HepG2 (cell line): ENCODE results near the gene PRM3. TPM values are rescaled to one million over a fixed set of nuclear protein-coding genes. Genes with fewer than 3 reads are reported as not detected.

Source experiments
- ARNTL ChIP-seq: sonication (generic); formaldehyde crosslinking; IDR thresholded peaks from 2 replicates; pipeline ENCODE4 v1.4.0; 2020; ENCODE audit warnings: mild to moderate bottlenecking, missing genetic modification reagents
- BCL6 ChIP-seq: IDR thresholded peaks from 2 replicates; pipeline ENCODE4 v1.6.1; 2016; ENCODE audit warnings: missing genetic modification reagents, missing compliant biosample characterization
- ETS1 ChIP-seq: sonication (generic); formaldehyde crosslinking; IDR thresholded peaks from 2 replicates; pipeline ENCODE4 v1.4.0; 2020; ENCODE audit warnings: missing genetic modification reagents
- FOXC1 ChIP-seq: sonication (generic); formaldehyde crosslinking; IDR thresholded peaks from 2 replicates; pipeline ENCODE4 v1.8.0; 2022; ENCODE audit warnings: mild to moderate bottlenecking, missing genetic modification reagents, borderline replicate concordance
- HMG20A ChIP-seq: IDR thresholded peaks from 2 replicates; pipeline ENCODE4 v1.6.1; 2016; ENCODE audit warnings: borderline replicate concordance
- HNRNPUL1 ChIP-seq: fragments of 200-400 bp; formaldehyde crosslinking; IDR thresholded peaks from 2 replicates; pipeline ENCODE4 v1.6.1; 2017; ENCODE audit warnings: low read depth, mild to moderate bottlenecking, low read length, moderate library complexity
- HOXD1 ChIP-seq: sonication (generic); formaldehyde crosslinking; IDR thresholded peaks from 2 replicates; pipeline ENCODE4 v1.5.0; 2020; ENCODE audit warnings: missing genetic modification reagents
- KDM5B ChIP-seq: sonication (generic); formaldehyde crosslinking; IDR thresholded peaks from 2 replicates; pipeline ENCODE4 v1.4.0; 2020; ENCODE audit warnings: missing genetic modification reagents, mild to moderate bottlenecking, borderline replicate concordance
- KLF11 ChIP-seq: IDR thresholded peaks from 2 replicates; pipeline ENCODE4 v1.6.1; 2016; ENCODE audit warnings: missing compliant biosample characterization
- KLF15 ChIP-seq: sonication (generic); formaldehyde crosslinking; IDR thresholded peaks from 2 replicates; pipeline ENCODE4 v1.8.1; 2023; ENCODE audit warnings: borderline replicate concordance, mild to moderate bottlenecking, inconsistent platforms, missing genetic modification reagents, mixed read lengths
- MBD4 ChIP-seq: IDR thresholded peaks from 2 replicates; pipeline ENCODE4 v1.6.1; 2012; ENCODE audit warnings: low read length, inconsistent platforms, borderline replicate concordance
- MIER3 ChIP-seq: IDR thresholded peaks from 2 replicates; pipeline ENCODE4 v1.6.1; 2016; ENCODE audit warnings: missing compliant biosample characterization, borderline replicate concordance
- MTF2 ChIP-seq: sonication (generic); formaldehyde crosslinking; IDR thresholded peaks from 2 replicates; pipeline ENCODE4 v1.5.0; 2020; ENCODE audit warnings: missing genetic modification reagents, borderline replicate concordance
- PHF21A ChIP-seq: sonication (generic); formaldehyde crosslinking; IDR thresholded peaks from 2 replicates; pipeline ENCODE4 v1.5.0; 2020; ENCODE audit warnings: mild to moderate bottlenecking, missing genetic modification reagents
- RBM39 ChIP-seq: fragments of 200-400 bp; formaldehyde crosslinking; IDR thresholded peaks from one replicate; pipeline ENCODE4 v1.6.1; 2018; ENCODE audit warnings: antibody characterized with exemption, mild to moderate bottlenecking, low read depth, low read length; ENCODE audit not compliant: poor library complexity, severe bottlenecking
- RCOR2 ChIP-seq: IDR thresholded peaks from 2 replicates; pipeline ENCODE4 v1.6.1; 2016; ENCODE audit warnings: missing biosample characterization, missing genetic modification reagents
- RFXANK ChIP-seq: IDR thresholded peaks from 2 replicates; pipeline ENCODE4 v1.6.1; 2016
- SIX4 ChIP-seq: sonication (generic); formaldehyde crosslinking; IDR thresholded peaks from 2 replicates; pipeline ENCODE4 v1.4.0; 2020; ENCODE audit warnings: missing genetic modification reagents
- SMARCC2 ChIP-seq: fragments of 450-650 bp; IDR thresholded peaks from 2 replicates; pipeline ENCODE4 v1.6.1; 2017; ENCODE audit warnings: antibody characterized with exemption, mild to moderate bottlenecking
- SP4 ChIP-seq: sonication (generic); formaldehyde crosslinking; IDR thresholded peaks from 2 replicates; pipeline ENCODE4 v1.8.1; 2023; ENCODE audit warnings: mild to moderate bottlenecking, missing genetic modification reagents
- ZBTB21 ChIP-seq: sonication (generic); formaldehyde crosslinking; IDR thresholded peaks from 2 replicates; pipeline ENCODE4 v1.4.0; 2020; ENCODE audit warnings: missing genetic modification reagents
- ZMYM2 ChIP-seq: sonication (generic); formaldehyde crosslinking; IDR thresholded peaks from 2 replicates; pipeline ENCODE4 v1.8.0; 2022; ENCODE audit warnings: mild to moderate bottlenecking, missing genetic modification reagents
- ZNF512B ChIP-seq: sonication (generic); formaldehyde crosslinking; IDR thresholded peaks from 2 replicates; pipeline ENCODE4 v1.5.1; 2020; ENCODE audit warnings: missing genetic modification reagents, mild to moderate bottlenecking, borderline replicate concordance
- ZNF616 ChIP-seq: sonication (generic); formaldehyde crosslinking; IDR thresholded peaks from 2 replicates; pipeline ENCODE4 v1.5.0; 2020; ENCODE audit warnings: low read depth, mild to moderate bottlenecking, missing genetic modification reagents
- ZNF772 ChIP-seq: sonication (generic); formaldehyde crosslinking; IDR thresholded peaks from 2 replicates; pipeline ENCODE4 v1.5.0; 2020; ENCODE audit warnings: mild to moderate bottlenecking, missing genetic modification reagents
- polyA plus RNA-seq, 8 experiments: library from polyadenylated mRNA; depleted of rRNA in 3 of 8; stranded (reverse) in 7 of 8; unstranded in 1 of 8; fragments of >200 nt; fragmentation: Illumina TruSeq in 4 of 8; extraction: Trizol in 4 of 8; gene quantifications; 2 replicates each; pipeline versions ENCODE4 v1.2.1 to v1.2.3, GENCODE V29; 2011 to 2016; ENCODE audit warnings: low read depth in 4 of 8, missing spikeins in 1 of 8, mixed read lengths in 1 of 8; ENCODE audit not compliant: insufficient read depth in 1 of 8
- total RNA-seq, 5 experiments: library from RNA; depleted of rRNA; stranded (reverse); fragments of >200 nt; fragmentation: Illumina TruSeq; extraction: Trizol; gene quantifications; 2 replicates each; pipeline ENCODE4 v1.2.3, GENCODE V29; 2016; ENCODE audit warnings: low read depth in 1 of 5
- TF ChIP-seq, protein P1 (sequence below): sonication (generic); formaldehyde crosslinking; IDR thresholded peaks from 2 replicates; pipeline ENCODE4 v1.5.1; 2020; ENCODE audit warnings: missing genetic modification reagents, mild to moderate bottlenecking, borderline replicate concordance

The PRM3 gene
- total and polyA plus RNA-seq, 2 of the 13 experiments (the other 11 are each of a cell fraction or from before 2014, with no cell fraction given) = not detected

DNA sequence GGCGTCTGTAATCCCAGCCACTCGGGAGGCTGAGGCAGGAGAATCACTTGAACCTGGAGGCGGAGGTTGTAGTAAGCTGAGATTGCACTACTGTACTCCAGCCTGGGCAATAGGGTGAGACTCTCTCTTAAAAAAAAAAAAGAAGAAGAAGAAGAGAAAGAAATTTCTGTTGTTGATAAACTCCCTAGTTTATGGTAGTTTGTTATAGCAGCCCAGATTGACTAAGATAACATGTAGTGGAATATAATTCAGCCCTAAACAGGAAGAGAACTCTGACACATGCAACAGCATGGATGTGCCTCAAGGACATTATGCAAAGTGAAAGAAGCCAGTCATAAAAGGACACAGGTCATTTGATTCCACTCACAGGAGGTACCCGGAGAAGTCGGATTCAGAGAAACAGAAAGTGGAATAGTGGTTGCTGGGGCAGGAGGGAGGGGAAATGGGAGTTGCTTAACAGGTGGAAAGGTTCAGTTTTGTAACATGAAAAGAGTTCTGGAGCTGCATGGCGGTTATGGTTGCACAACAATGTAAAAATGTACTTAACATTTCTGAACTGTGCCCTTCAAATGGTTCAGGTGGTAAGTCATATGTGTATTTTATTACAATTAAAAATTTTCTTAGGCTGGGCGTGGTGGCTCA lies 33.7 kb upstream of the PRM3 start (continued):
- no peak for TF ChIP-seq KDM5B (CRISPR knock-in tag)
- peak; percentile 88 for TF ChIP-seq SIX4 (CRISPR knock-in tag)
- TF ChIP-seq HMG20A = peak; percentile 79
- TF ChIP-seq ZNF512B (CRISPR knock-in tag) = no peak
- TF ChIP-seq KLF15 (CRISPR knock-in tag) = no peak
- peak; percentile 84 for TF ChIP-seq FOXC1
- TF ChIP-seq KLF11 (CRISPR knock-in tag) = no peak
- 0 out of 2 replicates have a peak, but pooled peaks have one; percentile 34 for TF ChIP-seq ZNF772 (CRISPR knock-in tag)
- no peak; the same call in 1 of the 2 replicates for TF ChIP-seq ARNTL (CRISPR knock-in tag)
- TF ChIP-seq SMARCC2 = no peak
- TF ChIP-seq, protein P1, sequence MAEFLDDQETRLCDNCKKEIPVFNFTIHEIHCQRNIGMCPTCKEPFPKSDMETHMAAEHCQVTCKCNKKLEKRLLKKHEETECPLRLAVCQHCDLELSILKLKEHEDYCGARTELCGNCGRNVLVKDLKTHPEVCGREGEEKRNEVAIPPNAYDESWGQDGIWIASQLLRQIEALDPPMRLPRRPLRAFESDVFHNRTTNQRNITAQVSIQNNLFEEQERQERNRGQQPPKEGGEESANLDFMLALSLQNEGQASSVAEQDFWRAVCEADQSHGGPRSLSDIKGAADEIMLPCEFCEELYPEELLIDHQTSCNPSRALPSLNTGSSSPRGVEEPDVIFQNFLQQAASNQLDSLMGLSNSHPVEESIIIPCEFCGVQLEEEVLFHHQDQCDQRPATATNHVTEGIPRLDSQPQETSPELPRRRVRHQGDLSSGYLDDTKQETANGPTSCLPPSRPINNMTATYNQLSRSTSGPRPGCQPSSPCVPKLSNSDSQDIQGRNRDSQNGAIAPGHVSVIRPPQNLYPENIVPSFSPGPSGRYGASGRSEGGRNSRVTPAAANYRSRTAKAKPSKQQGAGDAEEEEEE = no peak
- peak; percentile 55; the same call in 1 of the 2 replicates for TF ChIP-seq MTF2
- TF ChIP-seq ETS1 = no peak
- TF ChIP-seq HNRNPUL1 = no peak
- peak; percentile 78 for TF ChIP-seq BCL6 (CRISPR knock-in tag)
- no peak for TF ChIP-seq SP4 (CRISPR knock-in tag)
- no peak for TF ChIP-seq ZBTB21 (CRISPR knock-in tag)
- peak; percentile 85 for TF ChIP-seq PHF21A (CRISPR knock-in tag)
- TF ChIP-seq RCOR2 (CRISPR knock-in tag) = peak; percentile 99
- TF ChIP-seq ZNF616 (CRISPR knock-in tag) = no peak
- TF ChIP-seq RFXANK = peak; percentile 80; the same call in 1 of the 2 replicates
- no peak for TF ChIP-seq HOXD1 (CRISPR knock-in tag)
- no peak for TF ChIP-seq MBD4
- no peak for TF ChIP-seq RBM39
- peak; percentile 97 for TF ChIP-seq MIER3 (CRISPR knock-in tag)
- TF ChIP-seq ZMYM2 (CRISPR knock-in tag) = peak; percentile 93
